Inflammatory macrophage (primary cell): Measurements from ENCODE around the gene MAPK8IP3.

Experiments
- DNase-seq, 2 donors: peaks; one replicate each; pipeline ENCODE4 v3.0.0-alpha.2; 2020 to 2022

The MAPK8IP3 gene

GRCh38 chr16:1762879-1763520, 57.0 kb downstream of the MAPK8IP3 start:
- no peak for DNase-seq

- no peak for DNase-seq
These were observed 57.8 kb downstream of the MAPK8IP3 start for GRCh38 chr16:1763521-1764511.

GRCh38 chr16:1764971-1765370, 59.0 kb downstream of the MAPK8IP3 start:
- DNase-seq, result no peak

GRCh38 chr16:1765826-1766225, 59.8 kb downstream of the MAPK8IP3 start:
- DNase-seq, result no peak

GRCh38 chr16:1766231-1766630, 60.2 kb downstream of the MAPK8IP3 start:
- no peak for DNase-seq

- no peak for DNase-seq
These were observed 60.7 kb downstream of the MAPK8IP3 start for GRCh38 chr16:1766701-1767100.

GRCh38 chr16:1767116-1767994, 61.4 kb downstream of the MAPK8IP3 start:
- no peak for DNase-seq

GRCh38 chr16:1768061-1768766, 62.2 kb downstream of the MAPK8IP3 start:
- DNase-seq, result no peak

- no peak for DNase-seq
These were observed 62.9 kb downstream of the MAPK8IP3 start for GRCh38 chr16:1768767-1769401.

- no peak for DNase-seq
These were observed 63.7 kb downstream of the MAPK8IP3 start for GRCh38 chr16:1769402-1770300.

- DNase-seq, result peak in 1 of 2 donors; percentile 10
These were observed 64.6 kb downstream of the MAPK8IP3 start for GRCh38 chr16:1770328-1771187.

GRCh38 chr16:1771188-1771863, 65.3 kb downstream of the MAPK8IP3 start, which contains the start of gene NME3:
Gene NME3 (minus strand): TSS chr16:1771543. CDS start chr16:1771534, 9 bp downstream.
- DNase-seq, result peak; percentile 58 to 72

GRCh38 chr16:1771864-1772361, 65.9 kb downstream of the MAPK8IP3 start:
- no peak for DNase-seq

GRCh38 chr16:1772362-1772907, 66.4 kb downstream of the MAPK8IP3 start, which contains the start of gene EME2:
Gene EME2 (plus strand): TSS chr16:1772810. CDS start chr16:1773228, 418 bp downstream.
- peak; percentile 7 to 32 for DNase-seq

GRCh38 chr16:1772908-1773702, 67.1 kb downstream of the MAPK8IP3 start, which contains the start of gene MRPS34:
Gene MRPS34 (minus strand): TSS chr16:1773134. CDS start chr16:1773119, 15 bp downstream.
- DNase-seq, result peak; percentile 80 to 89

- peak; percentile 35 to 53 for DNase-seq
These were observed 67.9 kb downstream of the MAPK8IP3 start for GRCh38 chr16:1773703-1774447.
